DMS153 (cell line): Measurements from ENCODE around the gene KIF23.
A peak's percentile ranks its signal among the peaks of the same experiment; 100 is the strongest.

Experiments
- DNase-seq: peaks from one replicate; lab custom pipeline; 2025; lab: John Stamatoyannopoulos, UW

The KIF23 gene

DNA sequence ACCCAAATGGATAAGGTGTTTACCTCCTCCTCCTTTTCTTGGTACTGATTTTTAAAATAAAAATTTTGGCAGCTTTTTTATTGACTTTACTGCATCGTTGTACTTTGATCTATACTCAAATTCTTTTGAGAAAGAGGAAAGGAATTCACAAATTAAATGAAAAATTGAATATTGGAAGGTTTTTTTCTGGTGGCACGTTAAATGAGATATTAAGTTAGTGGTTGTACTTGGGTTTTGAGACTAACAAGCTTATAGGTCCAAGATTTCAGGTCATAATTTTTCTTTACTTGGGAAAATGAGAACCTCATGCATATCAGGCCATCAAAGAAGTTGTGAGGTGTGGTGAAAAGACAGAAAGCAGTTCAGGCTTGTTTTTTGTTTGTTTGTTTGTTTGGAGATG lies 52.6 kb downstream of the KIF23 start:
- DNase-seq = no peak

DNA sequence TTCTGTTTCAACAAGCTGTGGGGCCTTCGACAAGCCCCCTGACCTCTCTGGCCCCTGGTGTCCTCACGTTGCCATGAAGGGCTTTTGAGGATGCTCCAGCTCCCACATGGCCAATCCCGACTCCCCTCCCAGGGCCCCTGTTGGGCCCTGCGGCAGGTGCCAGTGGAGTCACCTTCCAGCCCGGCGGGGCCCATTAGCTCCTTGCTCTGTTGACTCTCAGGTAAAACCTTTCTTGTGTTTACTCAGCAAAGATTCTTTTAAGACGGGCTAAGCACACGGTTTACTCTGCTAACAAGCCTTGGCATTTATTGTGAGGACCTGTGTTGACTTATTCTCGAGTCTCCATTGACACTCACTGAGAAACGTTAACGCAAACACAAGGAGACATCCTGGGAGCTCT lies 53.5 kb downstream of the KIF23 start:
- no peak for DNase-seq

GRCh38 chr15:69468241-69469121 lies 54.3 kb downstream of the KIF23 start:
- DNase-seq = peak; percentile 94

DNA sequence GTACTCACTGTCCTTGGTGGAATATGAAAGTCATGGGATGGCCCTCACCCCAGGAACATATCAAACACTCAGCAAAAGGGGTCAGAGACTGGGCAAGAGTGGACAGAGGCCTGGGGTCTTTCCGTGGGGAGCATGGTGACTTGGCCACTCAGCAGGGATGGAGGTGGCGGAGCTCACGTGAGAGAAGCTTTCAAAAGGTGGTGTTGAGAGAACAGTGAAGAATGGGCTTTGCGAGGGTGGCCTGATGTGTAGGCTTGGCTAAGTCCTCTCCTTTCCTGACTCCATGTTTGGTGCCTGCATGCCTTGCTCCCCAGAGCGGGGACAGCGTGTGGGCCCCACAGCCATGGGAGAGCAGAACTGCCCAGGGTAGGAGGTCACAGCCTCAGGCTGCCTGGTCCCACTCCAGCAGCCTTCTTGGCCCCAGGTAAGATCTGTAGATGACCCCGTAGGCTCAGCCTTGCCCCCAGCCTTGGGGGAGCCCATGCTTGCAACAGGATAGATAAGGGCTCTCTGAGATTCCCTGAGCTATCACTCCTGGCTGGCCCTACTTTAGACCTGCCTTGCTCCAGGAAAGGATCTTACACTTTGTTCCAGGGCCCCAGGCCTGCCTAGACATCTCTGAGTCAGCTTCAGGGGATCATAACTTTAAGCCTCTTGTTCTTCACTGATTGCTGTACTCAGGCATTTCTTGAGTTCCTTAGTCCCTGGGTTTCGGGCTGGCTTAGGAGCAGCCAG lies 55.5 kb downstream of the KIF23 start:
- DNase-seq = no peak

DNA sequence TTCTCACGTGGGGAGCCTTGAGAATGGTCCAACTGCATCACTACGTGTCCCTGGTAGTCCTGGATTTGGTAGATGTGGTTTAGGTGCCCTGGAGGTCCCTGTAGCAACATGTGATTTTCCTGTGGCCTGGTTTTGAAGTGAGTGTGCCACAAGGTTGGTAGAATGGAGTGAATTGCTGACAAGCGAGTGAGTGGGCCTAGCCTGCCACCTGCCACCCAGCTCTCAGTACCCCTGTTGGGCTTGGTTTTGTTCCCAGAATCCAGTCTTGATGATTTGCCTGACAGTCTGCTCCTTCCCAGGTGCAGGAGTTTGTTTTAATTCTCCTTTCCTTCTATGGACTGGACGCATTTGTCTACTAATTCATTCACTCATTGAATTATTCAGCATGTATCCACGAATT lies 57.9 kb downstream of the KIF23 start:
- no peak for DNase-seq

GRCh38 chr15:69472562-69472961 lies 58.4 kb downstream of the KIF23 start:
- no peak for DNase-seq

DNA sequence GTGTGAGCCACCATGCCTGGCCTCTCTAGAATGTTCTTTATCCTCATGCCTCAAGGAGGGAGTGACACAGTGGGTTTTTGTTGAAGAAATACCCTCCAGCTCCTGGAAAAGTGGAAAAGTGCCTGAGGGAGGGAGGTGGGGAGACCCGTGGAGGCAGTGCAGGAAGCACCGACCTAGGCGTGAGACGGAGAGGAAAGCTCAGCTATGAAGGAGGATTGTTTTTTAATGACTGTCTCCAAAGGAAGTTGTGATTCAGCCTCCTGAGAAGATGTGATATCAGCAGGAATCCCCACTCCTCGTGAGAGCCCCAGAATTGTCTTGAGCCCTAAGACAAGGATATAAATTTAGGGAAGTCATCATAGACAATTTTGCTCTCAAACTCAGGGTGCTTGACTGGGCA lies 60.1 kb downstream of the KIF23 start:
- no peak for DNase-seq

DNA sequence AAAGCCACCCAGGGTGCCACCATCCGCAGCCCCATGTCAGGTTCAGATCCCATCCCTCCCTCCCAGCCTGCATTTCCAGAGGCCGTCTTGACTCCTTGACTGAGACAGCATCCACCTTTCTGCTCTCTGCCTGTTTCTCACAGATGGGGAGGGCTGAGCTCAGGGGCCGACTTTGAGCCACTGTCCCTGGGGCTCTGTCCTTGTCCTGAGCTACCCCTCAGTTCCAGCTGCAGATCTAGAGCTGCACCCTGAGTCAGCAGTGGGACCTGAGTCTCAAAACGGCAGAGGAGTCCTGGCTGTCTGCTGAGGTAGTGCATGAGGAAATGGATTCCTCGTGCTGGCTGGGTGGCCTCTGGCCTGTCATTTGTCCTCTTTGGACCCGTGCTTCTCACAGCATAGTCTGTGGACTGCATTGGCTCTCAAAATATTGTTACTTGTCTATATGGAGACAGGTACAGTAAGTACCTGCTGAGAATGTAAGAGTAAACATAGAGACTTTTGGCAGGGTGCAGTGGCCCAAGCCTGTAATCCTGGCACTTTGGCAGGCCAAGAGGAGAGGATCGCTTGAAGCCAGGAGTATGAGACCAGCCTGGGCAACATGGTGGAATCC lies 60.8 kb downstream of the KIF23 start:
- no peak for DNase-seq

- no peak for DNase-seq
Measured at GRCh38 chr15:69475769-69476358, 61.7 kb downstream of the KIF23 start.

DNA sequence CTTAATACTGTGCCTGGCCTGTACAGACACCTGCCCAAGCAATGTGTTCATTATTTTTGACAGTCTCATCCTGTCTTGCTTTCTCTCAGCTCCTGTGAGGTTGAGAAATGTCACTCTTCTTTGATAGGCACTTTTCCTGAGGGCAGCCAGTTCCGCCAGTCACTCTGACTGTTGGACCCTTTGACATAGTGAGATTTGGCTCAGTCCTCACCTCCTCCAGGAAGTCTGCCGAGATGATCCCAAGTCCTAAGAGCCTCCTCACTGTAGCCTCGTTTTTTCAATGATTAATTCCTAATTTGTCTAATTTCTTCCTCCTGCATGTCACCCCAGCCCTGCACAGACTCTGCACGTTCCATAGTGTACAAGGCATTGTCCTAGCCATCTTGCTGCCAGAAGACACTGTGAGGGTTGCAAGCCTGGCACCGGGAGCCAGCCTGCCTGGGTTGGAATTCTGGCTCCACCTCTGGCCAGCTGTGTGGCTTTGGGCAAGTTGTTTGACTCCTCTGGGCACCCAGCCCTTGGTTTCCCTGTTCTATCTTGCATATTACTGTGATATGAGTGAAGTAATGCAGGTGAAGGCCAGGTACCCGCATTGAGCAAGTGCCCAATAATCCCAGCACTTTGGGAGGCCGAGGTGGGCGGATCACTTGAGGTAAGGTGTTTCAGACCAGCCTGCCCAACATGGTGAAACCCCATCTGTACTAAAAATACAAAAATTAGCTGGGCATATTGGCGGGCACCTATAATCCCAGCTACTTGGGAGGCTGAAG lies 62.7 kb downstream of the KIF23 start:
- DNase-seq = no peak

- peak; percentile 17 for DNase-seq
Measured at GRCh38 chr15:69478259-69478781, 64.2 kb downstream of the KIF23 start.

DNA sequence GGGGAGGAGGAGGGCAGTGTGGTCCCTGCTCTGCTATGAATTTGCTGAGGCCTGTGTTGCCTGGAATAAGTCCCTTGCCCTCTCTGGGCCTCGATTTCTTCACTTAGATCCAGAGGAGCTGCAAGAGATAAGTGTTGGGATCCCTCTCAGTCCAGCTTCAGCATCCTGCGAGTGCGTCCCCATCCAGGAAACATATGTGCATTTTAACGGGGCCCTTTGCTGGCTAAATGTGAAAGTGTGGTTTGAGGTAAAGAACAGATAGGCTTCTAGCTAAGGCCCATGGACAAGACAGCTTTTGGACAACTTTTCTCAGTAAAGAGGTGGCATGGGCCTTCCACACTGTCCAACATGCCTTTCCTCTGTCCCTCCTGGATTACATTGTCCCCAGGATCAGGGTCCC lies 64.9 kb downstream of the KIF23 start:
- no peak for DNase-seq

- DNase-seq = no peak
Measured at GRCh38 chr15:69479971-69480370, 65.8 kb downstream of the KIF23 start.

GRCh38 chr15:69480932-69481331 lies 66.8 kb downstream of the KIF23 start:
- no peak for DNase-seq

DNA sequence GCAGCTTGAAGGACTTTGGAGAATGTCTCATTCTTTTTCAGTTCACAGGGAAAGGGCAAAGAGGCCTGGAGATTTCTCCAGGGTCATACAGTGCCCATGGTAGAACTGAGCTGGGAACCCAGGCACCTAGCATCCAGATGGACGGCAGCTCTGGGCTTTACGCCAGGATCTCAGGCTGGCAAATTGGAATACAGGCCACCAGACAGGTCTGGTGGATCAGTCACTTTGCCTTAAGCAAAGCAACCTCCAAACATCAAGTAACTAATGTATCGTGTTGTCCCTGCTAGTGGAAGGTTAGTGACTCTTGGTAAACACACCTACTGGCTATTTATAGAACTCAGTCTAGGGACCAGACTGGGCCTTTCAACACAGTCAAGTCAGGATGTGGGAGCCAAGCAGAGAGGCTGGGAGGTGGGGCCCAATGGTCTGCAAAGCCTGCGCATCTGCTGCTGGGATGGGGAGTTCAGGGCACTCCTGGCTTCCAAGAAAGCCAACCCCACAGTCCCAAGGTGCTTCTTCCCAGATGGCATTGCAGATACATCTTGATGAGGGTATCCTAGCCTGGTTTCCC lies 68.6 kb downstream of the KIF23 start:
- peak; percentile 46 for DNase-seq

DNA sequence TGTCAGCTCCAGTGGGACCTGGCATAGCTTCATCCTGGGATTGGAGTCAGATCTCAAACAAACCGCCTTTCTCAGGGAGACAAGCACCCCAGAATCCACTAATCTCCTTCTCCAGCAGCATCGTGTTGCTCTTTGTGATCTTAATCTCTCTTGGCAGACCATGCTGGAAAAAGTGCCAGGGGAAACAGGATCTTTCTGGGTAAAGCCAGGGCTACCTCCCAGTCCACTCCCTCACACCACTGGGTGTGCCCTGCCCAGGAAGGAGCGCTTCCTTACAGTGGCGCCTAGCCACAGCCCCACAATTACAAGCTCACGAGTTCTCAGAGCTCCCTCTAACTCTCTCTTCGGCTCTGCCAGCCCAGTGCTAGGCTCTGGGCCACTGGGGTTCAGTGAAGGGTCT lies 70.7 kb downstream of the KIF23 start:
- no peak for DNase-seq

GRCh38 chr15:69486481-69487110 lies 72.4 kb downstream of the KIF23 start:
- no peak for DNase-seq

- no peak for DNase-seq
Measured at GRCh38 chr15:69489073-69489571, 75.0 kb downstream of the KIF23 start.

DNA sequence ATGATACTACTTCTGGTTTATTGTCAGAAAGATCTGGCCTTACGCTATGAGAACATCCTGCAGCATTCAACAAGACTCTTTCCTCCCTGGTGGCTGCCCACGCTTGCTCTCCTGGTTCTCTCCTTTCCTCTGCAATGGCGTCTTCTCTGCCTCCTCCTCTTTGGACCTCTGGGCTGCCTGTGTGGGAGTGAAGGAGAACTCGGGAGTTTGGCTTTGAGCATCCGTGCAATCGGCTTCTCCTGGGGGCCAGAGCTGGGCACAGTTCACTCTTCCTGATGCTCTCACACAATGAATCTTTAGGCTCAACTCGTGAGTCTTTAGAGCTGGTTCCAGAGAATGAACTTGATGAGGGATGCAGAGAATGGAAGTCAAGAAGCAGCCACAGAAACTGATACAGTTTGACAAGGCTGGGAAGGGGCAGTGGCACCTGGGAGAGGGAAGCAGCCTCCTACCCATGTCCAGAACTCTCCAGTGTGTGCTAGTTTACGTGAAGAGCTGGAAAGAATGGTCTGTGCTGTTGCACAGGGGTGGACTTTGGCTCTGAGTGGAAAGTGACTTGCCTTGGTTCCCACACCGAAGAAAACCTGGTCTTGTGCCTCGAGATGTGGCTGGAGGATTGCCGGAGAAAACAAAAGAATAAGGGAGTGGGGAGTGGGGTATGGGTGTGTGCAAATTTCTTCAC lies 76.3 kb downstream of the KIF23 start:
- DNase-seq = no peak

- no peak for DNase-seq
Measured at GRCh38 chr15:69491038-69491505, 76.9 kb downstream of the KIF23 start.
